ENCODE results near the gene NCKAP5.

- TF ChIP-seq CTCF (IDR thresholded peaks at IDR 0.05) (no peak), EHF (CRISPR knock-in tag; IDR thresholded peaks at IDR 0.05) (no peak), CBX8 (IDR thresholded peaks at IDR 0.05) (no peak), RARB (CRISPR knock-in tag; IDR thresholded peaks at IDR 0.05) (no peak), PBX3 (IDR thresholded peaks at IDR 0.05) (no peak), POLR2A (IDR thresholded peaks at IDR 0.05; ENCODE audit: low read length) (no peak), JUNB (IDR thresholded peaks at IDR 0.05) (peak; percentile 15; the same call in 1 of the 2 replicates)
These were observed 684.0 kb downstream of the NCKAP5 start for GRCh38 chr2:132884292-132884691.

Measured in A549 (cell line).